GM12878 (cell line): Measurements from ENCODE around the gene LIPK. TPM values are rescaled to one million over a fixed set of nuclear protein-coding genes. Genes with fewer than 3 reads are reported as not detected.
"Not testable (repeated sequence)": the region's sequence is repeated elsewhere in the genome, so short reads cannot be mapped to it uniquely, and the experiment has no call there.

Experiments used
- ATAC-seq: fragments of 200-7000 bp; cut with Tn5 transposase; 3 replicates; pipeline ENCODE4 v1.9.1; 2020; ENCODE audit warnings: mild to moderate bottlenecking, moderate library complexity
- BruUV-seq: library from RNA; stranded (reverse); fragments of 400-500 nt; replicated peaks from 2 replicates; lab custom pipeline; 2021; lab: Mats Ljungman, UMichigan
- CTCF ChIA-PET: fragments of 300-600 bp; sonication (Branson Sonifier 250); formaldehyde crosslinking; extraction: SDS; loops from one replicate; lab custom pipeline; 2021; ENCODE audit warnings: inconsistent platforms; lab: Yijun Ruan, JAX
- POLR2A ChIA-PET: fragments of 350-600 bp; formaldehyde crosslinking; extraction: SDS; loops from one replicate; lab custom pipeline; 2021; ENCODE audit warnings: inconsistent platforms; lab: Charles Lee
- RAD21 ChIA-PET: fragments of 300-600 bp; sonication (Branson Sonifier 250); formaldehyde crosslinking; loops from one replicate; lab custom pipeline; 2023; ENCODE audit warnings: antibody characterized with exemption; ENCODE audit not compliant: unreplicated experiment; lab: Charles Lee
- SMC1A ChIA-PET: fragments of 300-600 bp; sonication (Branson Sonifier 250); formaldehyde crosslinking; loops from one replicate; lab custom pipeline; 2023; ENCODE audit not compliant: unreplicated experiment, uncharacterized antibody; lab: Charles Lee
- DNase-seq: peaks from one replicate; pipeline ENCODE4 v3.0.0-alpha.2; 2011; ENCODE audit warnings: low read depth, low spot score
- FAIRE-seq: peaks from 3 replicates; lab custom pipeline; 2011; peaks lifted over from hg19 to GRCh38; lab: Jason Lieb, UNC
- H2AFZ ChIP-seq: 2 replicates; pipeline ENCODE4 v1.6.0; 2011; ENCODE audit warnings: low read depth, low read length, control low read depth; ENCODE audit not compliant: control insufficient read depth
- H3K27ac ChIP-seq: 2 replicates; pipeline ENCODE4 v1.5.1; 2011; ENCODE audit warnings: control low read depth; ENCODE audit not compliant: control insufficient read depth, insufficient read depth
- H3K27me3 ChIP-seq, 2 experiments: replicated peaks in 1 of 2; 2 replicates each; pipeline versions ENCODE4 v1.6.0 to v1.6.1; 2011; ENCODE audit warnings: low read length in 1 of 2; ENCODE audit not compliant: control insufficient read depth in 2 of 2, insufficient read depth in 2 of 2
- H3K36me3 ChIP-seq, 2 experiments: 2 replicates each; pipeline ENCODE4 v1.5.1; 2011; ENCODE audit warnings: low read length in 1 of 2; ENCODE audit not compliant: control insufficient read depth in 2 of 2, insufficient read depth in 2 of 2
- H3K4me1 ChIP-seq: 2 replicates; pipeline ENCODE4 v1.6.1; 2011; ENCODE audit warnings: mild to moderate bottlenecking, low read length, moderate library complexity, mixed read lengths; ENCODE audit not compliant: control insufficient read depth, insufficient read depth
- H3K4me2 ChIP-seq: 2 replicates; pipeline ENCODE4 v1.6.0; 2011; ENCODE audit warnings: control low read depth; ENCODE audit not compliant: control insufficient read depth, insufficient read depth
- H3K4me3 ChIP-seq: fragments of 200-600 bp; sonication (generic); 2 replicates; pipeline ENCODE4 v1.5.1; 2016
- H3K79me2 ChIP-seq: 2 replicates; pipeline ENCODE4 v1.6.0; 2011; ENCODE audit warnings: low read length; ENCODE audit not compliant: control insufficient read depth, insufficient read depth
- H3K9ac ChIP-seq: 2 replicates; pipeline ENCODE4 v1.8.0; 2011; ENCODE audit warnings: low read length, control low read depth, mixed read lengths; ENCODE audit not compliant: control insufficient read depth, insufficient read depth
- H3K9me3 ChIP-seq: replicated peaks from 3 replicates; pipeline ENCODE4 v1.5.1; 2011; ENCODE audit warnings: mild to moderate bottlenecking, low read length; ENCODE audit not compliant: control insufficient read depth, insufficient read depth
- H4K20me1 ChIP-seq: 2 replicates; pipeline ENCODE4 v1.6.0; 2011; ENCODE audit not compliant: control insufficient read depth, insufficient read depth
- BACH1 ChIP-seq: fragments of 450-650 bp; IDR thresholded peaks from 2 replicates; pipeline ENCODE4 v1.6.1; 2017; ENCODE audit warnings: mild to moderate bottlenecking, borderline replicate concordance
- BRCA1 ChIP-seq: IDR thresholded peaks from 2 replicates; pipeline ENCODE4 v1.6.1; 2011; ENCODE audit warnings: low read depth, low read length, improper control_type of control experiment
- MTA3 ChIP-seq: IDR thresholded peaks from 2 replicates; pipeline ENCODE4 v1.6.1; 2012; ENCODE audit warnings: low read length, inconsistent platforms, borderline replicate concordance
- SIX5 ChIP-seq: IDR thresholded peaks from 2 replicates; pipeline ENCODE4 v1.6.1; 2011; ENCODE audit warnings: mild to moderate bottlenecking, low read depth, low read length, moderate library complexity; ENCODE audit not compliant: severe bottlenecking
- ZSCAN29 ChIP-seq: fragments of 450-650 bp; IDR thresholded peaks from 2 replicates; pipeline ENCODE4 v1.6.1; 2017; ENCODE audit warnings: mild to moderate bottlenecking, moderate library complexity
- WGBS: methylation state at CpG from one replicate; pipeline ENCODE4 v1.1.6; 2016; ENCODE audit warnings: low lambda C conversion rate; ENCODE audit not compliant: insufficient replicate concordance, insufficient coverage; ENCODE audit errors: missing lambda C conversion rate; 5-methylcytosine and 5-hydroxymethylcytosine counted together
- in situ Hi-C: fragments of 300-500 bp; cut with MboI; formaldehyde crosslinking; loops from 9 replicates; pipeline ENCODE4 v1.14.3; 2018; ENCODE audit warnings: mixed read lengths
- intact Hi-C: fragments of 100-400 bp; cut with micrococcal nuclease; formaldehyde crosslinking; loops from one replicate; pipeline ENCODE4 v1.14.2; 2022; ENCODE audit not compliant: unreplicated experiment
- polyA plus RNA-seq, 11 experiments: library from polyadenylated mRNA; depleted of rRNA in 4 of 11; unstranded in 6 of 11; stranded (reverse) in 5 of 11; fragments of >200 nt; fragmentation: Nextera tagmentation in 4 of 11; fragmentation: Illumina TruSeq in 1 of 11; extraction: Ambion mirVana in 4 of 11; extraction: Trizol in 1 of 11; gene quantifications; 1 replicate in 1 of 11; 2 replicates in 10 of 11; pipeline versions ENCODE4 v1.2.1 to v1.2.3, GENCODE V29; 2011 to 2016; ENCODE audit warnings: inconsistent platforms in 2 of 11, missing spikeins in 2 of 11, low read depth in 1 of 11
- total RNA-seq, 4 experiments: library from RNA; depleted of rRNA in 3 of 4; stranded (reverse); fragments of >200 nt in 3 of 4; fragmentation: Illumina TruSeq in 1 of 4; extraction: Trizol in 1 of 4; gene quantifications; 2 replicates each; pipeline versions ENCODE4 v1.2.1 to v1.2.3, GENCODE V29; 2013 to 2021
- TF ChIP-seq, protein P1 (sequence below): fragments of 450-650 bp; IDR thresholded peaks from 2 replicates; pipeline ENCODE4 v1.6.1; 2018; ENCODE audit warnings: mild to moderate bottlenecking, low read depth, moderate library complexity; ENCODE audit not compliant: partially characterized antibody

Gene LIPK
- total and polyA plus RNA-seq, 10 of the 15 experiments (the other 5 are each of a cell fraction or from before 2014, with no cell fraction given) = not detected

DNA sequence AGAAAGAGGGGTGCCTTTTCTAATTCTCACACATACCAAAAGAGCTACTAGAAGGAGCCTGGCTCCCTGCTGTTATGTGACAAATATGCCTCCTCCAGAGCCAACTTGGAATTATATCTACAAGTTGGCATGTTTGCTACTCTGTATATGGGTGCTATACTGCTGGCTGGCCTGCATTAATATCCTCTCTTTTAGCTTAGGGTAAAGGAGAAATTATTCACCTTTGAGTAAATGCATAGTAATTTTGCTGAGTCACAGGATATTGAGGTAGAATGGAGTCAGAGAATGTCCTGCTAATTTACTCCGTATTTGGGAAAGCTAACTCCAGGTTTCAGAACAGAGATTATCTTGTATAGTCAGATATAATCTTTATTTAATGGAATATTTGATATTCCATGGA is 29.6 kb downstream of the LIPK start:
- Histone ChIP-seq H3K4me1 (peaks cover 8% of the 10 kb centered on the region), H3K4me3 (no peak overlapping the region), H3K9ac (no peak overlapping the region), H3K79me2 (no peaks in the 10 kb centered on the region), H2AFZ (no peak overlapping the region), H3K36me3 (no peaks in the 10 kb centered on the region), H3K9me3 (no peaks in the 10 kb centered on the region), H3K27ac (no peak overlapping the region), H4K20me1 (no peaks in the 10 kb centered on the region), H3K27me3 (no peaks in the 10 kb centered on the region; a peak in 1 of 4 replicates), H3K4me2 (no peak overlapping the region)
- WGBS = 0% methylated on average over 1 of the region's 1 CpG
- CTCF ChIA-PET = interaction anchor here (1.1 kb wide), 1 partner anchor 7 kb away, joined by 3 read pairs; no protein-coding TSS in a partner anchor
- SMC1A ChIA-PET = interaction anchor here (1.2 kb wide), 1 partner anchor 10 kb away, joined by 3 read pairs; no protein-coding TSS in a partner anchor
- intact Hi-C loops (no loop called here), in situ Hi-C loops (no loop called here)
- DNase-seq = no peak
- BruUV-seq = no TSS peak
- RAD21 ChIA-PET = no interaction called here
- TF ChIP-seq, protein P1, sequence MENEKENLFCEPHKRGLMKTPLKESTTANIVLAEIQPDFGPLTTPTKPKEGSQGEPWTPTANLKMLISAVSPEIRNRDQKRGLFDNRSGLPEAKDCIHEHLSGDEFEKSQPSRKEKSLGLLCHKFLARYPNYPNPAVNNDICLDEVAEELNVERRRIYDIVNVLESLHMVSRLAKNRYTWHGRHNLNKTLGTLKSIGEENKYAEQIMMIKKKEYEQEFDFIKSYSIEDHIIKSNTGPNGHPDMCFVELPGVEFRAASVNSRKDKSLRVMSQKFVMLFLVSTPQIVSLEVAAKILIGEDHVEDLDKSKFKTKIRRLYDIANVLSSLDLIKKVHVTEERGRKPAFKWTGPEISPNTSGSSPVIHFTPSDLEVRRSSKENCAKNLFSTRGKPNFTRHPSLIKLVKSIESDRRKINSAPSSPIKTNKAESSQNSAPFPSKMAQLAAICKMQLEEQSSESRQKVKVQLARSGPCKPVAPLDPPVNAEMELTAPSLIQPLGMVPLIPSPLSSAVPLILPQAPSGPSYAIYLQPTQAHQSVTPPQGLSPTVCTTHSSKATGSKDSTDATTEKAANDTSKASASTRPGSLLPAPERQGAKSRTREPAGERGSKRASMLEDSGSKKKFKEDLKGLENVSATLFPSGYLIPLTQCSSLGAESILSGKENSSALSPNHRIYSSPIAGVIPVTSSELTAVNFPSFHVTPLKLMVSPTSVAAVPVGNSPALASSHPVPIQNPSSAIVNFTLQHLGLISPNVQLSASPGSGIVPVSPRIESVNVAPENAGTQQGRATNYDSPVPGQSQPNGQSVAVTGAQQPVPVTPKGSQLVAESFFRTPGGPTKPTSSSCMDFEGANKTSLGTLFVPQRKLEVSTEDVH = no peak
- TF ChIP-seq BACH1 = 0 out of 2 replicates have a peak, but pooled peaks have one; percentile 32
- no peak for TF ChIP-seq SIX5
- no peak for TF ChIP-seq MTA3
- no peak for TF ChIP-seq BRCA1
- TF ChIP-seq ZSCAN29 = no peak
- POLR2A ChIA-PET = interaction anchor here (1.3 kb wide), 1 partner anchor 40 kb away, joined by 3 read pairs; no protein-coding TSS in a partner anchor
- no peak for ATAC-seq
- FAIRE-seq = no peak

DNA sequence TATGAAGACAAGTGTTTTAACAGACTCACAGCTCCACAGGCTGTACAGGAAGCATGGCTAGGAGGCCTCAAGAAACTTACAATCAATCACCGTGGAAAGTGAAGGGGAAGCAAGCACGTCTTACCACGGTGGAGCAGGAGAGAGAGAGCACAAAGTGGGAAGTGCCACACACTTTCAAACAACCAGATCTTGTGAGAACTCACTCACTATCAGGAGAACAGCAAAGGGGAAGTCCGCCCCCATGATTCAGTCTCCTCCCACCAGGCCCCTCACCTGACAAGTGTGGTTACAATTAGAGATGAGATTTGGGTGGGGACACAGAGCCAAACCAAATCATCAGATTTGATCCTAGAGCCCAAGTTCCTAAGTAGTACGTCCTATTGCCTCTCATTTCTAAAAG is 35.9 kb downstream of the LIPK start:
- H3K4me2 ChIP-seq, BruUV-seq, H3K27me3 ChIP-seq, intact Hi-C loops, POLR2A ChIA-PET, H2AFZ ChIP-seq, SMC1A ChIA-PET, ATAC-seq, H3K36me3 ChIP-seq, in situ Hi-C loops, H4K20me1 ChIP-seq, H3K27ac ChIP-seq, H3K9ac ChIP-seq, RAD21 ChIA-PET, DNase-seq, H3K4me1 ChIP-seq, H3K79me2 ChIP-seq, FAIRE-seq, H3K4me3 ChIP-seq, H3K9me3 ChIP-seq: not testable (repeated sequence)
- 33% methylated on average over 5 of the region's 5 CpGs for WGBS
- CTCF ChIA-PET = interaction anchor here (1.2 to 2.1 kb wide), 2 partner anchors 13 to 54 kb away, joined by 4 to 9 read pairs; no protein-coding TSS in a partner anchor
